ENCODE data around the gene CD36. TPM values are rescaled to one million over a fixed set of nuclear protein-coding genes. Genes with fewer than 3 reads are reported as not detected.
"Not testable (repeated sequence)": the region's sequence is repeated elsewhere in the genome, so short reads cannot be mapped to it uniquely, and the experiment has no call there.

CD36 gene
- total RNA-seq, 1 experiment from 2014 or later: 0.32 TPM

DNA sequence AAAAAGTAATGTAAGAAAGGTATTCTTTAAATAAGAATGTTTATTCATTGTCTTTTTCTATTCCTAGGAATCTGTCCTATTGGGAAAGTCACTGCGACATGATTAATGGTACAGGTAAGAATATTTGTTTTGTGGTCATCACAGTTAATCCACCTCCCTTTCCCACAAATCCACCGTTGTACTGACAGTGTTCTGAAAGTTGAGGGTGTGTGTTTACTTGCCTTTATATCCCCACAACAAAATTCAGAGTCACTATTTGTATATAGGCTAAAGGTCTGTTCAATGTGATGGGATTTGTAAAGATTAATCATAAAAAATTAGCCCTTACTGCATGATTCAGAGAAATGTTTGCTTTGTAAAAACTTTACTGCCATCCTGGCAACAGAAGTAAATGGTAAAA is 27.9 kb downstream of the CD36 start:
- DNase-seq (ENCODE audit: low read depth, low spot score) (no peak), ATAC-seq (no peak)
- TF ChIP-seq, protein P1, sequence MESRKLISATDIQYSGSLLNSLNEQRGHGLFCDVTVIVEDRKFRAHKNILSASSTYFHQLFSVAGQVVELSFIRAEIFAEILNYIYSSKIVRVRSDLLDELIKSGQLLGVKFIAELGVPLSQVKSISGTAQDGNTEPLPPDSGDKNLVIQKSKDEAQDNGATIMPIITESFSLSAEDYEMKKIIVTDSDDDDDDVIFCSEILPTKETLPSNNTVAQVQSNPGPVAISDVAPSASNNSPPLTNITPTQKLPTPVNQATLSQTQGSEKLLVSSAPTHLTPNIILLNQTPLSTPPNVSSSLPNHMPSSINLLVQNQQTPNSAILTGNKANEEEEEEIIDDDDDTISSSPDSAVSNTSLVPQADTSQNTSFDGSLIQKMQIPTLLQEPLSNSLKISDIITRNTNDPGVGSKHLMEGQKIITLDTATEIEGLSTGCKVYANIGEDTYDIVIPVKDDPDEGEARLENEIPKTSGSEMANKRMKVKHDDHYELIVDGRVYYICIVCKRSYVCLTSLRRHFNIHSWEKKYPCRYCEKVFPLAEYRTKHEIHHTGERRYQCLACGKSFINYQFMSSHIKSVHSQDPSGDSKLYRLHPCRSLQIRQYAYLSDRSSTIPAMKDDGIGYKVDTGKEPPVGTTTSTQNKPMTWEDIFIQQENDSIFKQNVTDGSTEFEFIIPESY (IDR thresholded peaks at IDR 0.05; ENCODE audit: extremely low read depth, insufficient replicate concordance, low read length): no peak
- no peak for TF ChIP-seq ELF1 (IDR thresholded peaks at IDR 0.05; ENCODE audit: borderline replicate concordance, low read depth)
- TF ChIP-seq EGR1 (IDR thresholded peaks at IDR 0.05; ENCODE audit: low read depth): no peak
- TF ChIP-seq, protein P2, sequence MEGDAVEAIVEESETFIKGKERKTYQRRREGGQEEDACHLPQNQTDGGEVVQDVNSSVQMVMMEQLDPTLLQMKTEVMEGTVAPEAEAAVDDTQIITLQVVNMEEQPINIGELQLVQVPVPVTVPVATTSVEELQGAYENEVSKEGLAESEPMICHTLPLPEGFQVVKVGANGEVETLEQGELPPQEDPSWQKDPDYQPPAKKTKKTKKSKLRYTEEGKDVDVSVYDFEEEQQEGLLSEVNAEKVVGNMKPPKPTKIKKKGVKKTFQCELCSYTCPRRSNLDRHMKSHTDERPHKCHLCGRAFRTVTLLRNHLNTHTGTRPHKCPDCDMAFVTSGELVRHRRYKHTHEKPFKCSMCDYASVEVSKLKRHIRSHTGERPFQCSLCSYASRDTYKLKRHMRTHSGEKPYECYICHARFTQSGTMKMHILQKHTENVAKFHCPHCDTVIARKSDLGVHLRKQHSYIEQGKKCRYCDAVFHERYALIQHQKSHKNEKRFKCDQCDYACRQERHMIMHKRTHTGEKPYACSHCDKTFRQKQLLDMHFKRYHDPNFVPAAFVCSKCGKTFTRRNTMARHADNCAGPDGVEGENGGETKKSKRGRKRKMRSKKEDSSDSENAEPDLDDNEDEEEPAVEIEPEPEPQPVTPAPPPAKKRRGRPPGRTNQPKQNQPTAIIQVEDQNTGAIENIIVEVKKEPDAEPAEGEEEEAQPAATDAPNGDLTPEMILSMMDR (IDR thresholded peaks at IDR 0.05 in 2 of 3, conservative IDR thresholded peaks at IDR 0.05 in 1 of 3; ENCODE audit: borderline replicate concordance in 1 of 3, insufficient read depth in 1 of 3, low read depth in 2 of 3, low read length in 2 of 3): no peak
- TF ChIP-seq REST (IDR thresholded peaks at IDR 0.05; ENCODE audit: low read depth): no peak
- TF ChIP-seq TCF7L2 (IDR thresholded peaks at IDR 0.05; ENCODE audit: borderline replicate concordance, extremely low read depth, insufficient read depth, insufficient read length): no peak
- TF ChIP-seq POLR2A (IDR thresholded peaks at IDR 0.05; ENCODE audit: borderline replicate concordance, extremely low read depth, insufficient read depth, insufficient read length): no peak
- TF ChIP-seq CBX3 (IDR thresholded peaks at IDR 0.05; ENCODE audit: low read depth): no peak
- no peak for TF ChIP-seq EZH2phosphoT487 (IDR thresholded peaks at IDR 0.05; ENCODE audit: borderline replicate concordance)
- TF ChIP-seq, protein P3, sequence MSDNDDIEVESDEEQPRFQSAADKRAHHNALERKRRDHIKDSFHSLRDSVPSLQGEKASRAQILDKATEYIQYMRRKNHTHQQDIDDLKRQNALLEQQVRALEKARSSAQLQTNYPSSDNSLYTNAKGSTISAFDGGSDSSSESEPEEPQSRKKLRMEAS (IDR thresholded peaks at IDR 0.05): no peak
- TF ChIP-seq SRF (IDR thresholded peaks at IDR 0.05; ENCODE audit: low read depth): no peak
- no peak for TF ChIP-seq ZNF274 (IDR thresholded peaks at IDR 0.05; ENCODE audit: low read depth, low read length)
- TF ChIP-seq JUND (IDR thresholded peaks at IDR 0.05): no peak
- no peak for TF ChIP-seq RAD21 (IDR thresholded peaks at IDR 0.05; ENCODE audit: low read depth)
- intact Hi-C loops (cut with micrococcal nuclease): no loop called here
- CTCF ChIA-PET: no interaction called here
- no peaks in the 10 kb centered on the region for H3K27me3 ChIP-seq (ENCODE audit: insufficient read depth, low read length)
- no peak overlapping the region for H3K4me3 ChIP-seq (replicated peaks in 1 of 2; ENCODE audit: low read depth in 1 of 2, low read length in 2 of 2)
- H2AFZ ChIP-seq (ENCODE audit: low read depth, low read length, poor library complexity, severe bottlenecking): no peak overlapping the region
- H3K4me1 ChIP-seq (ENCODE audit: control insufficient read depth in 1 of 2, insufficient read depth in 2 of 2, low read length in 2 of 2): no peaks in the 10 kb centered on the region
- H3K4me2 ChIP-seq (ENCODE audit: low read length): no peak overlapping the region
- H3K27ac ChIP-seq (ENCODE audit: low read depth, low read length): no peak overlapping the region
- no peaks in the 10 kb centered on the region for H3K36me3 ChIP-seq (ENCODE audit: control insufficient read depth in 1 of 2, insufficient read depth in 2 of 2, low read length in 2 of 2)
- POLR2A ChIA-PET: no interaction called here
- no peak overlapping the region for H3K9ac ChIP-seq (ENCODE audit: low read length)
- H3K79me2 ChIP-seq (ENCODE audit: insufficient read depth, low read length): no peaks in the 10 kb centered on the region
- H3K9me3 ChIP-seq (ENCODE audit: control insufficient read depth in 1 of 2, insufficient read depth in 1 of 2, low read depth in 1 of 2, low read length in 2 of 2): no peaks in the 10 kb centered on the region
- BruUV-seq (replicated peaks): no TSS peak
- H4K20me1 ChIP-seq (ENCODE audit: insufficient read depth): no peaks in the 10 kb centered on the region
- RAD21 ChIA-PET (ENCODE audit: low non-redundant PET in 1 of 2, low total read pairs in 2 of 2, uncharacterized antibody in 2 of 2, unreplicated experiment in 2 of 2): no interaction called here
- H3K9me2 ChIP-seq (ENCODE audit: insufficient read depth): no peaks in the 10 kb centered on the region

- H3K4me3 ChIP-seq (replicated peaks in 1 of 2; ENCODE audit: low read depth in 1 of 2, low read length in 2 of 2); intact Hi-C loops (cut with micrococcal nuclease); H3K79me2 ChIP-seq (ENCODE audit: insufficient read depth, low read length); BruUV-seq (replicated peaks); H3K9me3 ChIP-seq (ENCODE audit: control insufficient read depth in 1 of 2, insufficient read depth in 1 of 2, low read depth in 1 of 2, low read length in 2 of 2); H4K20me1 ChIP-seq (ENCODE audit: insufficient read depth); H3K36me3 ChIP-seq (ENCODE audit: control insufficient read depth in 1 of 2, insufficient read depth in 2 of 2, low read length in 2 of 2); H3K27me3 ChIP-seq (ENCODE audit: insufficient read depth, low read length); CTCF ChIA-PET; H2AFZ ChIP-seq (ENCODE audit: low read depth, low read length, poor library complexity, severe bottlenecking); H3K9ac ChIP-seq (ENCODE audit: low read length); RAD21 ChIA-PET (ENCODE audit: low non-redundant PET in 1 of 2, low total read pairs in 2 of 2, uncharacterized antibody in 2 of 2, unreplicated experiment in 2 of 2); H3K27ac ChIP-seq (ENCODE audit: low read depth, low read length); ATAC-seq; H3K4me1 ChIP-seq (ENCODE audit: control insufficient read depth in 1 of 2, insufficient read depth in 2 of 2, low read length in 2 of 2); H3K4me2 ChIP-seq (ENCODE audit: low read length); DNase-seq (ENCODE audit: low read depth, low spot score); H3K9me2 ChIP-seq (ENCODE audit: insufficient read depth); POLR2A ChIA-PET: not testable (repeated sequence)
Observed at GRCh38 chr7:80669367-80669766, 30.9 kb downstream of the CD36 start.
